ENCODE measurements around the gene GRK3.
"Not testable (repeated sequence)": the region's sequence is repeated elsewhere in the genome, so short reads cannot be mapped to it uniquely, and the experiment has no call there.

GRK3 gene

DNA sequence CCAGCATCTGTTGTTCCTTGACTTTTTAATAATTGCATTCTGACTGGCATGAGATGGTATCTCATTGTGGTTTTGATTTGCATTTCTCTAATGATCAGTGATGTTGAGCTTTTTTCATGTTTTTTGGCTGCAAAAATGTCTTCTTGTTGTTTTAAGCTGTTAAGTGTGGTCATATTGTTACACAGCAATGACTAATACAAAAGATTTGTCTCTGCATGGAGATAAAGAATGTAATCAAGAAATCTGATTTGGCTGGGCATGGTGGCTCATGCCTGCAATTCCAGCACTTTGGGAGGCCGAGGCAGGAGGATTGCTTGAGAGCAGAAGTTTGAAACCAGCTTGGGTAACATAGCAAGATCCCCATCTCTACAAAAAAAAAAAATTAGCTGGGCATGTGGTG is 12.1 kb upstream of the GRK3 start:
- not testable (repeated sequence) for DNase-seq

DNA sequence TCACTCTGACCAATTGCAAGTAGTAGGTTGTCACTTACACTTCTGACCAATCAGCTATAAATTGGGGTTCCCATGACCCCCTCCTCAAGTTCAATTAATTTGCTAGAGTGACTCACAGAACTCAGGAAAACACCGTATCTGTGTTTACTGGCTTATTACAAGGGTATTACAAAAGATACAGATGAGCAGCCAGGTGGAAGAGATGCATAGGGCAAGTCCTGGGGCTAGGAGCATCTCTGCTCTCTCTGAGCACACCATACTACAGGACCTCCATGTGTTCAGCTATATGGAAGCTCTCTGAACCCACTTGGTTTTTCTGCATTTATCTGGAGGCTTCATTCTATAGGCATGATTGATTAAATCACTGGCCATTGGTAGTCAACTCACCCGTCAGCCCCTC is 11.3 kb upstream of the GRK3 start:
- DNase-seq, result no peak

DNA sequence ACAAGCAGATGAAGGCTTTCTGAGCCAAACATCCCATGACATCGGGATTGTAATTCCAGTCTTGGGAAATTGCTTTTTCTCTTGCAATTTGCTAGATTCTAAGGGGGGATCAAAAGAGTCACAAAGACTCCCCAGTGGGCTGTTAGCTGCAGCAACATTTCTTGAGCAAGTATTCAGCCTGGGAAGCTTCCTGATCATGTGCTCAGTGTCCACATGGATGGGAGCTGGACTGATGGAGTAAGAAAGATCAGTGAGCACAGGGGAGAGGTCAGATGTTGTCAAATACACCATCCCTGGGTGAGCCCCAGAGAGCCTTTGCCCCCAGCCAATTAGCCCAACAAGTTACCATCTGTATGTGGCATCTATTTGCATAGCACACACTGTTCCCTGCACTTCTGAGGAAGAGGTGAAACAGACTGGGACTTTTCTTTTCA is 10.2 kb upstream of the GRK3 start:
- no peak for DNase-seq

DNA sequence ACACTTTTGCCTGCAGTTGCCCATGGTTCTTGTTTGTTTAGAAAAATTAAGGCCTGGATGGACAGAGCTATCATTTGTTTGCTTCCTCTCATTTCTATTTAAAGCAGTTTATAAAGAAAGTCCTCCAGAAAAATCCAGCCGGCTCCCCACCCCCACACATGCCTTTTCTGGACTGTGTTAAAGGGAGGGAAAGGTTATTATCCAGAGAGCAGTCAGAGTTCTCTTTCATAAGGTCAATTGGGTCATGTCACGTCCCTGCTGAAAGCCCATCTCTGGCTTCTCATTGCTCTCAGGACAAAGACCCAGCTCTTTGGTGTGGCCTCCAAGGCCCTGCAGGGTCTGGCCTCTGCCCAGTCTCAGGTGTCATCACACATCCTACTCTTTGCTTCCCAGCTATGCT is 9.8 kb upstream of the GRK3 start:
- no peak for DNase-seq

DNA sequence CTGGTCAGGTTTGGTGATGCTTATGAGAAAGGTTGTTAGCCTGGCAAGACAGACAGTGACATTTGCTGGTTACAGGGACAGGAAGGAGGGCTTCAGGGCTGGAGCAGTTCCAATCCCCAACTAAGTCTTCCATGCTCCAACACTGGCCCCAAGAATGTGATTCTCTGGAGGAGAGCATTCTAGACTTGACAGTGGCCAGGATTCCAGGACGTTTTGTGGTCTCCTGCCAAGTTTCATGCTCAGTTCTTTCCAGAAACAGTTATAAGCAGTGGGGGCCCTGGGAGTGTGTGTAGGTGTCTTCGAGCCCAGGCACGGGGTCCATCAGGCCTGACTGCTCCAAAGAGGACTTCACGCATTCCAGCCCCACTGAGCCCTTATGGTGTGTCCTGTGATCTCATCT is 8.9 kb upstream of the GRK3 start:
- no peak for DNase-seq

DNA sequence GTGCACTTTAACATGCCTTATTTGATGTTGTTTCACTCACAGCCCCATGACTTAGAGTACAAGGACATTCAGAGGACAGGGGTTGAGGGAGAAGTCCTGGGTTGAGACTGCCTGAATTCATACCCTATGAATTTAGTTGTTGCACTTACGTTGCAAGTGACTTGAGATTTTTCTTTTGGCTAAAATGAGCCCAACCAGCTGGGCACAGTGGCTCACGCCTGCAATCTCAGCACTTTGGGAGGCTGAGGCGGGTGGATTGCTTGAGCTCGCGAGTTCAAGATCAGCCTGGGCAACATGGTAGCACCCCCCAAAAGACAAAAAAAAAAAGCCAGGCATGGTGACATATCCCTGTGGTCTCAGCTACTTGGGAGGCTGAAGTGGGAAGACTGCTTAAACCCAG is 7.3 kb upstream of the GRK3 start:
- no peak for DNase-seq

DNA sequence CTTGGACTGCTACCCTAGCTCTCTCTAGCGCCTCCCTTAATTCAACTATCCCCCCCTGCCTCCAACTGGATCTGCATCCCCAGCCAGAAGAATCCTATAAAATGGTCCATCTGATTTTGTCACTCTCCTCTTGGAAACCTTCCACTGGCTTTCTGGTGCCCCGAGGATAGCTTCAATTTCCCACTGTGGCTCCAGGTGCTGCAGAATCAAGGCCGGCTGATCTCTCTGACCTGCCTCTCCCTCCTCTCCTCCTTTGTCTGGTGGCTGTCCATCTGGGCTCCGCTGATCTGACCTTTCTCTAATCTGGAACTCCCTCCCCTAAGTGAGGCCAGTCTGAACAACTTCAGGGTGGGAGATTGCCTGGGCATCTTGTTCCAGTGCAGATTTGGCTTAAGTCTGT is 6.1 kb upstream of the GRK3 start:
- no peak for DNase-seq

DNA sequence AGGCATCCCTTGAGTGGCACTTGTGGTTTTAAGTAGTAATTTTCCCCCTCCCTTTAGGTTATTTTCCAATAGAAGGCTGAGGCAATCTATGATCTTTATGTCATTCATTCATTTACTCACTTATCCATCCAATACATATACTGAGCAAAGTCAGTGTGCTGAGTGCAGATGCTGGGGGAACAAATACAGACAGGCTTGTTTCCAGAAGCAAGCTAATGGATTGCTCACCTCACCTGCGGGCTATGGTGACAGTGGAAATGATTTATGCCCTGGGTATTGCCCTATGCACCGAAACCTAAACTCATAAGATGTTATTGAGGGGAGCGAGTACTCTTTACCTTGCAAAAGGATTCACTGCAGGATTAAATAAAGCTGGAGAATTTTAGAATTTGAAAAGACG is 4.6 kb upstream of the GRK3 start:
- DNase-seq, result not testable (repeated sequence)

DNA sequence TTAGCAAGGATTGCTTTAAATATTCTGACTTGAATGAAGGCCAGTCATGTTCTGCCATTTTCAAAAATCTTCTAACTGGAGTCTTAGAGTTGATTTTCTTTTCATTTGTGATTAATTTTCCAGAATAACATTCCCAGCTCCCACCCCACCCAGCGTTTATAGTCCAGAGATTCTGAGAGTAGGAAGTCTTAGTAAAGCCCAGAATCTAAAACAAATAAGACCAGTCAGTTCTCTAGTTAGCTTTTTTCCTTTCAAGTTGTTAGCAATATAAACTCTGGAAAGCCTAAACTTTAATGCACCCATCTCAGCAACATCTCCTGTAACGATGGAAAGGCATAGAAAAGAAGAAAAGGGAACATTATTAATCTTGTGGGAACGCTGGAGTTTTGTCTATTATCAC is 3.3 kb upstream of the GRK3 start:
- not testable (repeated sequence) for DNase-seq

DNA sequence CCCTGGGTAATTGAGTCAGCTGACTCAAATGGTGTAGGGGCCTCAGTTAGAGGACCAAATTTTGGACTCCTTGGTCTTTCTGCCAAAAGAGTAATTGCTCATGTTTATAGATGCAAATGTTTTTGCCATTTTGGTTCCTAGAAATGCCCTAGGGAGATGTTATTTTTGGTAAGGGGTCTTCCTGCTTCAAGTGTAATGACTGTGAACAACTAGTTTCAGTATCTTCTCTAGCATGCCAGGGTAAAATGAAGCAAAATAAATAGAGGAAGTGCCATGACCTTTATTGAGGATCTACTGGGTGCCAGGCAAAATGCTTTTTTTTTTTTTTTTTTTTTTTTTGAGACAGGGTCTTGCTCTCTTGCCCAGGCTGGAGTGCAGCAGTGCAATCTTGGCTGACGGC is 2.5 kb upstream of the GRK3 start:
- not testable (repeated sequence) for DNase-seq

DNA sequence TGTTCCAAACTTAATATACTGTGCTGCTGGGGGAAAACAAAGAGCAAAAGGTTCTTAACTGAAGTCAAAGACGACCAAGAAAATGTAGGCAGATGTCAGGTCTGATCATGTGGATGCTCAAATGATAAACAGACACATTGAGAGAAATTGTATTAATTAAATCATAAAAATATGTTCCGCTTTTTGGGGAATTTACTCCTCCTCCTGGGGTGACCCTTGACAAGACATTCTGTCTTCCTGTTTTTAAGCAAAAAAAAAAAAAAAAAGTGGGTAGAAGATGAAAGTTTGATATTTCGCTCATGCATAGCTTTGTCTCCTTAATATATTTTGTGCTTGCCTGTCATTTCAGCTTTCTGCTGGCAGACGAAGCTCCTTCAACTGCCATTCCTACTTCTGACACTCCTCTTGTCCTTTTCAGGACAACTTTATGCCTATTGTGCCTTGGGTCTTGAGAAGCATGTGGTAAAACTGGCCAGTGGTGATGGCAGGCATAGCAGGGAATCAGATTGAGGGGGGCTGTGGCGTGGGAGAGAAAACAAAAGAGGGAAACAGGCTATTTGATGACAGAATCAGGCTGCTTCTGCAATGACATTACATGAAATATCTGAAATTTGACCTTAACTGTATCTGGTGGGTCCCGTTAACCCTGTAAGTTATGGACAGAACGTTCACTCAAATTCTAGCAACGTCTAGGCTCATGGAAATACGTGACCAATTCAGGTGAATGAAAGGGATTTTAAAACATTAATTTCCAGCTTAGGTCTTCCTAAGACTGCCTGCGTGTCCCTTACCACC is 1.3 kb upstream of the GRK3 start:
- DNase-seq, result peak; percentile 42

DNA sequence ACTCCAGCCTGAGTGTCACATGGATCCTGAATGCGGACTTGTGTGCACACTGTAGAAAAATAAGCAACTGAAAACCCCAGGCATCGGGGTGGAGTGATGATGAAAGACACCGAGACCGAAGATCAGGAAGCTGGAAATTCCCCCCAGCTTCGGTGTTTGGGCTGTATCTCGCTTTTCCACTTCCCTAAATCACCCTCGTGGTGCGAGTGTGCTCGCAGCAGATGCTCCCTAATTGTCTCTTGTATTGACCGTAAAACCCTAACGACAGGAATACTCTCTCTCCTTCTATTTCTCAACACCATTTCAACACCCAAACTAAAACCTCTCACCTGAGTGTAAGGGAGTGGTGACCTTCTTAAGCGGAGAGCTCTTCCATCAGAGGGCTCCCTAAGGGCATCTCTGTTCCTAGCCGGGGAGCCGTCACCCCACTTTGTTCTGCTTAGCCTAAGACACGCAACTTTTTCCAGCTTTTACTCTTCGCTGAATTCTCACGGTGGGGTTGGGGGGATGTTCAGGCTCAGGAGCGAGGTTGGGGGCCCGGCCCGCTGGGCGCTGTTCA is 635 bp upstream of the GRK3 start:
- DNase-seq, result peak; percentile 62

DNA sequence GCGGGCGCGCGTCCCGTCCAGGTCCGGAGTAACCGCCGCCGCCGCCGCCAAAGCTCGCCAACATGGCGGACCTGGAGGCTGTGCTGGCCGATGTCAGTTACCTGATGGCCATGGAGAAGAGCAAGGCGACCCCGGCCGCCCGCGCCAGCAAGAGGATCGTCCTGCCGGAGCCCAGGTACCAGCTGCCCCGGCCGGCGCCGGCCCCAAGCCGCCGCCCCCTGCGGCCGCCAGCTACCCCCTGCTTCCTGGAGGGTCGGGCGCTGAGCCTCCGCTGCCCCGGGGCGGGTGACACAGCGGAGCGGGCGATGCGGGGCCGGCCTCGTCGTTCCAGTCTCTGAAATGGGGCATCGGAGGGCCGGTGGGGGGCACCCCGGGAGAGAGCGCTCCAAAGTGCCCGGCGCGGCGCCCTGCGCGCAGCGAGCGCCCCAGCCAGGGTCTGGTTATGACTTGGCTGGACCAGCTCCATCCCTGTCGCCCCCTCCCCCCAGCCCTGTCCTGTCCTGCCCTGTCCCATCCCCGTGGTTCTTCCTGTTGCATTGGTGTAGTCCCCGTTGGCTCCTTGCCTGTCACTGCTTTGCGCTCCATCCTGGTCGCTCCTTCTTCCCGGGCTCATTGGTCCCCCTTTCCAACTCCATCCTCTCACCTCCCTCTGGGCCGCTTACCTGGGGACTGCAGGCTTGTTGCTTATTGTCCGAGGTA is 653 bp downstream of the GRK3 start:
- DNase-seq, result peak; percentile 41

DNA sequence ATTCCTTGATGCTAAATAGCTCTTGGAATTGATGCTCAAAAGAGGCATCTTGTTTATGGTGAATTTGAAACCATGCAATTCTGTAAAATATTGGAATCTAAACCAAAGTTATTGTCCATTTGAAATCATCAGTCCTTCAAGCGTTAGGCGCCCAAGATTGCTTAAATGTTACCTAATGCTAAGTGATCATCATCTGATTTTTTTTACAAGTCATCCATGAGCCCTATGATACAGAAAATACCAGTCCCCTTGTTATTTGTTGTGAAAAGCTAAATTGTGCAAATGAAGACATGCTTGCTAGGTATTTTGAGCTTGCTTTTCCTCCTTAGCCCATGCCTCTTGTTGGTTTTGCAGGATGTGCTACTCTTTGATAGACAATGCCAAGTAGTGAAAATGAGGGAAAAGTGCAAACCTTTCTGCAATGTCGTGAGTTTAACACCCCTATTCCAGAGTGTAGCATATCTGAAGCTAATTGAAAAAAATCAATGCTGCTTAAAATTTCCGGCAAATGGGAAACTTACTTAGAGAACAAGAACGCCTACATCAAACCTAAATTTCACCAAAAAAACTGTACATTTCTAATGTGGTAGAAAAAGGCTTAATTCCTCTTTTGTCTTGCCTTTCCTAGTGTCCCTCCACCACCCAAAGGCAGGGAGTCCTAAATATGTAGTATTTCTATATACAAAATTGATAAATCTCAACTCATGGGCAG is 1.9 kb downstream of the GRK3 start:
- no peak for DNase-seq

DNA sequence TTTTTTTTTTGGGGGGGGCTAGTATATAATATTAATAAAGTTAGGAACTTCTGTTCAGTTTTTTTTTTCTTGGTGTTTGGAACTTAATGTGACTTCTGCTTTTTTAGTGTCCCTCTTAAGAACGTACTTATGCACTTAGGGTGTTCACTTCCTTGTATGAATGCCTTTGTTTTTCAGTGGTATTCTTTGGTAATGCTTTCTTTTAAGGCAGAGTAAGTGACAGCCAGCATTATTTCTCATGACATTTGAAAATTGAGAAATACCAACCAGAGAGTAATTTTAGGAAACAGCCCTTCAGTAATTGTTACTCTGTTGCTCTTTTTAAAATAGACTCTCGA is 2.4 kb downstream of the GRK3 start:
- DNase-seq, result peak; percentile 85

DNA sequence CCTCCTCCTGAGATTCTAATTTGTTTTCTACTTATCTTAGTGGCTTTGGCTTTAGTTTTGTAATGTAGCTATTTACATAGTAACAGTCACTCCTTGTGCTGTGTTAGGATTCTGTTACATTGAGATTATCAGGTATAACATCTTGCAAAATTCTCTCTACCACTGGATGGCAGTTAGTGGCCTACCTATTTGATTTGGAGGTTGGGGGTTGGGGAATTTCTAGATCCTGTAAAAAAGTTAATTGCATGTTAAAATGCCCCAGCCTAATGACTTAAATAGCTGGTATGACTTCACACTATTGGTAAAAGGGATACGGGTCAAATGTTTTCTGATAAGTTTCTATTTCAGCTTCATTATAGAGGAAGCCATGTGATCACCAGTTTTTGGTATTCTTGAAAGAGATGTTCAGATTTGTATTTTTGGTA is 2.8 kb downstream of the GRK3 start:
- DNase-seq, result peak; percentile 79

DNA sequence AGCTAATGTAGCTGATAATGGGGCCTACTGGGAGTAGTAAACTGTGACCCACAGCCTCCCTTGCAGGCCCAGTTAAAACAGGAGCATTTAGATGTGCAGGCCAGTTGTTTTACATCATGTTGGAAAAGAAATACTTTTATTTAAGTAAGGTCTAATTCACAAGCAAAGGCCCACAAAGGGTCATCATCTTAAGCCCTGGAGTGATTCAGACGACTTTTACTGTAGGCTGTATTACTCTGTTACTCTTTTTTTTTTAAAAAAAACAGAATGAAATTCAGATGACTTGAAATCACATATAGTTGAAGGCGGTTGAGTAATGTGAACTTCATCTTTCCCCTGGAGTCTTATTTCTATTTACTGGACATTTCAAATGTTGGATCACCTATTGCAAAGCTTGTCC is 3.6 kb downstream of the GRK3 start:
- not testable (repeated sequence) for DNase-seq

DNA sequence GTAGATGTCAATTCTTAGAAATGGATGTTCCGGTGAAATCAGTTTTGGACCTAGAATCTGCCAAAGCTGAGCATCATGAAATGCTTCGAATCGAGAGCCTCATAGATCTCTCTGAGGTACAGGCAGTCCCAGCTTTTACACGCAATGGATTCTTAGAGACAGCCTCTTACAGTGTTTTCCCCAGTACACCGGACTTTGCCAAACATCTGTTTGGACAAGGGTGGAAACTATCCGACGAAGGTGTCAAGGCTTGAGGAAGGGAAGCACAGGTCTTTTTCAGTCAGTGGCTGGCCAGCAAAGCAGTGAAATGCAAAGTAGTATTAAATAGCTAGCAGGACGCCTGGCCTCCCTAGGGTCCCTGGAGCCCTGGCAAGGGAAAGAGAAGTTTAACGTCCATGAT is 4.9 kb downstream of the GRK3 start:
- no peak for DNase-seq

DNA sequence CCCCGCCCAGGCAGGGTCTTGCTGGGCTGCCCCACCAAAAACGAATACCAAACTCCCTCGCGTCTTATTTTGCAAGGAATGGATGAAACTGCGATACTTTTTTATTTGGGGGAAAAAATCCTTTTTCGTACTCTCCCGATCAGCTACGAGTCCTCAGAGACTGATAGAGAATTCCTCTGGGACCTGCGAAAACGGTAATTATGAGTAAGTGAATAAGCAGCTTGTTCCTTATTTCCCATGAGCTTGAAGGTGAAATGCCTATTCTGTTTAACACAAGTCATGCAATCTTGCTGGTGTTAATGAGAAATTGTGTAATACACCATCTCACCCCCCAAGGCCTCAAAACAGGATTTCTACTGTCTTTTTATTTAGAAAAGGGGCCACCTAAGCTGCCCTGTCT is 5.5 kb downstream of the GRK3 start:
- DNase-seq, result peak; percentile 41

DNA sequence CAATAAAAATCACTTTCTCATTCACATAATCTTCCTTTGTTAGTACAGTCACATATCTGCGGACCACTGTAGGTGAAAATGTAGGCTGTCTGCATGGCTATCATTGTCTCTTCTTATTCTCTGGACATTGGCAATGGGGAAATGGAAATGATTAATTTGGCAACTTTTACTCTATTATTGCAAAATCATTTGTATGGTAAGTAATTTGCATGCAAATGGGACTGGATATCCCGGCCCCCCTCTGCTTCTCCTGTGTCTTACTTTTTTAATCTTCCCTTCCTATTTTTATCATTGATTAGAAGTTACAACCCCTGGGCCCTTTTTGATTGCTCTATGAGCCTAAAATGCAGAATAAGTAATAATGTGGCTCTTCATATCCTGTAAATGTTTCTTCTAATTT is 6.0 kb downstream of the GRK3 start:
- no peak for DNase-seq

DNA sequence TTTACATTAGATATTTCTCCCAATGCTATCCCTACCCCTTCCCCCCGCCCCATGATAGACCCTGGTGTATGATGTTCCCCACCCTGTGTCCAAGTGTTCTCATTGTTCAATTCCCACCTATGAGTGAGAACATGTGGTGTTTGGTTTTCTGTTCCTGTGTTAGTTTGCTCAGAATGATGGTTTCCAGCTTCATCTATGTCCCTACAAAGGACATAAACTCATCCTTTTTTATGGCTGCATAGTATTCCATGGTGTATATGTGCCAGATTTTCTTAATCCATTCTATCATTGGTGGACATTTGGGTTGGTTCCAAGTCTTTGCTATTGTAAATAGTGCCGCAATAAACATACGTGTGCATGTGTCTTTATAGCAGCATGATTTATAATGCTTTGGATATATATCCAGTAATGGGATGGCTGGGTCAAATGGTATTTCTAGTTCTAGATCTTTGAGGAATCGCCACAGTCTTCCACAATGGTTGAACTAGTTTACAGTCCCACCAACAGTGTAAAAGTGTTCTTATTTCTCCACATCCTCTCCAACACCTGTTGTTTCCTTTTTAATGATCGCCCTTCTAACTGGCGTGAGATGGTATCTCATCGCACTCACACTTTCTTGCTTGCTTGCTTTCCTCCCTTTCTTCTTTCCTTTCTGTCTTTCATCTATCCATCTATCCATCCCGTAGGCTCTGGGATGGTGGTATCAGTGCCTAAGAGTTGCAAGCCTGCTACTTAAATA is 7.7 kb downstream of the GRK3 start:
- DNase-seq, result not testable (repeated sequence)

DNA sequence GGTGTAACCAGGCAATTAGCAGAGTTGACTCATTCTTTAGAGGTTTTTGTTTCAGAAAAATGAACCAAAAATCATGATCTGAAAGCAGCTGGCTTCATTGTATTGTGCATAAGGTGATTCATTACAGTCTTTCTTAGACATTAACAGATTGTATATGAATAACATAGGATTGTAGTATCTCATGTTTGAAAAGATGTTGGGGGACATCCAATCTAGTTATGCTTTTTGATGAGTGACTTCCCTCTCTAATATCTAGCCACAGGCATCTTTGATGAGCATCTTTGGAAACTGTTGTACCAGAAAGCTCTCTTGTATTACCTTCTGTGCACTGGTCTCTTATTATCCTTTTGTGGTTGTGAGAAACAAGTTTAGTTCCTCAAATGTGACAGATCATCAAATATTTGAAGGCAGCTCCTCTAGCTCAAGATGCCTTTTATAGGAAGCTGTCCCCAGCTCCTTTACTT is 8.3 kb downstream of the GRK3 start:
- DNase-seq, result peak; percentile 69

DNA sequence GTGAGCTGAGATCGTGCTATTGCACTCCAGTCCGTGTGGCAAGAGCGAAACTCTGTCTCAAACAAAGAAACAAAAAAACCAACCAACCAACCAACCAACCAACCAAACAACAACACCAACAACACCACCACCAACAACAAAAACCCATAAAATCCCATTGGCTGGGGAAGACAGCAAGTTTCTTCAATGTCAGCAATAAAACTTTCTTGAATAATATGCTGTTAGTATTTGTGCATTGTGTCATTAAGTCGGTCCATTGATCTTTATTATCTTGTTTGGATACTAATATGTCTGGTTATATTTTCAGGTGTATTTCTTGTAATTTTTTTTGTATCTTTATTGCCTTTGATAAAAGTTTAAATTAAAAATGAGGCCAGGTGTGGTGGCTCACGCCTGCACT is 9.4 kb downstream of the GRK3 start:
- DNase-seq, result no peak
